ENCODE results near the gene SCAMP1.

The SCAMP1 gene

GRCh38 chr5:78509884-78510769 is 149.7 kb downstream of the SCAMP1 start:
- CTCF ChIA-PET, result interaction anchor here (0.6 to 2.0 kb wide), 3 partner anchors 23 to 410 kb away, joined by 3 to 9 read pairs (median 5); no protein-coding TSS in a partner anchor
- H3K4me1 ChIP-seq (ENCODE audit: control insufficient read depth, insufficient read depth, low read length), result peaks cover 36% of the 10 kb centered on the region
- no peaks in the 10 kb centered on the region for H3K9me3 ChIP-seq (ENCODE audit: control insufficient read depth, insufficient read depth, low read depth, low read length)
- peak overlapping the region; percentile 31; the same call in 1 of the 2 replicates for H3K27ac ChIP-seq (ENCODE audit: extremely low read depth, low read depth, low read length)
- POLR2A ChIA-PET, result no interaction called here
- no peak overlapping the region for H3K4me3 ChIP-seq (ENCODE audit: low read depth, low read length)
- H3K36me3 ChIP-seq (ENCODE audit: control insufficient read depth in 2 of 2, insufficient read depth in 1 of 2, low read length in 2 of 2), result no peaks in the 10 kb centered on the region
- no peak for TF ChIP-seq ZNF76 (tag by site-specific recombination; IDR thresholded peaks at IDR 0.05; ENCODE audit: borderline replicate concordance, low read depth)
- no peak for TF ChIP-seq ZNF391 (tag by site-specific recombination; IDR thresholded peaks at IDR 0.05; ENCODE audit: borderline replicate concordance, low read depth)
- no peak for TF ChIP-seq ZNF585B (tag by site-specific recombination; IDR thresholded peaks at IDR 0.05)
- no peak for TF ChIP-seq ZNF837 (tag by site-specific recombination; IDR thresholded peaks at IDR 0.05)
- TF ChIP-seq ZNF184 (tag by site-specific recombination; IDR thresholded peaks at IDR 0.05), result no peak
- no peak for TF ChIP-seq ZSCAN16 (tag by site-specific recombination; IDR thresholded peaks at IDR 0.05)
- no peak for TF ChIP-seq MYNN (tag by site-specific recombination; IDR thresholded peaks at IDR 0.05; ENCODE audit: borderline replicate concordance)
- no peak for TF ChIP-seq ZNF394 (tag by site-specific recombination; IDR thresholded peaks at IDR 0.05; ENCODE audit: borderline replicate concordance)
- no peak for TF ChIP-seq ZNF280C (tag by site-specific recombination; IDR thresholded peaks at IDR 0.05)
- peak; percentile 78 for TF ChIP-seq SCRT2 (tag by site-specific recombination; IDR thresholded peaks at IDR 0.05)
- no peak for TF ChIP-seq ZBTB49 (tag by site-specific recombination; IDR thresholded peaks at IDR 0.05; ENCODE audit: low read depth)
- TF ChIP-seq OVOL3 (tag by site-specific recombination; IDR thresholded peaks at IDR 0.05), result no peak
- TF ChIP-seq ZNF423 (tag by site-specific recombination; IDR thresholded peaks at IDR 0.05), result no peak
- no peak for TF ChIP-seq ZNF324 (tag by site-specific recombination; IDR thresholded peaks at IDR 0.05)
- TF ChIP-seq ZNF596 (tag by site-specific recombination; IDR thresholded peaks at IDR 0.05), result no peak
- TF ChIP-seq ZNF544 (tag by site-specific recombination; IDR thresholded peaks at IDR 0.05), result no peak
- TF ChIP-seq ZNF629 (tag by site-specific recombination; IDR thresholded peaks at IDR 0.05), result no peak
- TF ChIP-seq ZNF600 (tag by site-specific recombination; IDR thresholded peaks at IDR 0.05), result peak; percentile 64; the same call in 1 of the 2 replicates
- peak; percentile 30 for TF ChIP-seq ZBTB26 (tag by site-specific recombination; optimal IDR thresholded peaks at IDR 0.05)
- no peak for TF ChIP-seq ZEB2 (tag by site-specific recombination; IDR thresholded peaks at IDR 0.05)
- TF ChIP-seq CTCF (tag by site-specific recombination; IDR thresholded peaks at IDR 0.05), result peak; percentile 53
- TF ChIP-seq BCL6B (tag by site-specific recombination; IDR thresholded peaks at IDR 0.05), result no peak
- no peak for TF ChIP-seq ZNF518A (tag by site-specific recombination; conservative IDR thresholded peaks at IDR 0.05; ENCODE audit: low read depth)
